ENCODE measurements around the gene FBRS. TPM values are rescaled to one million over a fixed set of nuclear protein-coding genes. Genes with fewer than 3 reads are reported as not detected.

Gene FBRS
- total and polyA plus RNA-seq, 10 of the 15 experiments (the other 5 are each of a cell fraction or from before 2014, with no cell fraction given): 0.45 to 87.6 (median 14.6) TPM

DNA sequence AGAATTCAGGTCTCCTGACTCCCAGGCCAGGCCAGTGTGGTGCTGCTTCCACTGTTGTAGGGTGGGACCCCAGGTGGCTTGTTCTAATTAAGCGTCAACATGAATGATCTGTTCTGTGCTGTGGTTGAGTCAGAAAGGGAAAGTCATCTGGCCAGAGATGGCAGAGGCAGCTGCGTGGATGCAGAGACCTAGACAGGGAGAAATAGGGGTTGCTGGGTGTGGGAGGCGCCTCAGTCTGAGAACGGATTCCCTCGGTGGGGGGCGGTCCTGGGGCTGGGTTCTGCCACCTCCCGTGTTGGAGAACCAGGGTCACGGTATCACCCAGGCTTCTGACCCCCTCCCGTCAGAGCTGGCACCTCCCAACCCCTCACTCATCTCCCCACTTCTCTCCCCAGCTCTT is 5.6 kb downstream of the FBRS start:
- SMC1A ChIA-PET (ENCODE audit: uncharacterized antibody, unreplicated experiment): interaction anchor here (1.1 kb wide), 1 partner anchor 34 kb away, joined by 3 read pairs; no protein-coding TSS in a partner anchor
- H3K9me3 ChIP-seq (replicated peaks; ENCODE audit: control insufficient read depth, insufficient read depth, low read length): no peaks in the 10 kb centered on the region; the same call in 2 of the 3 replicates
- no TSS peak for BruUV-seq (replicated peaks)
- peaks cover 28 to 37% of the 10 kb centered on the region in 2 experiments for H3K36me3 ChIP-seq (ENCODE audit: control insufficient read depth in 2 of 2, insufficient read depth in 2 of 2, low read length in 1 of 2)
- in situ Hi-C loops (cut with MboI) (loop anchor here (5.0 to 25.0 kb wide), 2 partner anchors 33 to 1223 kb away; partner anchors contain the start of gene SRCAP), intact Hi-C loops (cut with micrococcal nuclease; ENCODE audit: unreplicated experiment) (no loop called here)
- TF ChIP-seq KAT2A (conservative IDR thresholded peaks at IDR 0.05; ENCODE audit: control insufficient read depth, low read depth, low read length): no peak
- TF ChIP-seq BCL11A (IDR thresholded peaks at IDR 0.05; ENCODE audit: low read depth, low read length): 0 out of 2 replicates have a peak, but pooled peaks have one; percentile 8
- TF ChIP-seq PBX3 (IDR thresholded peaks at IDR 0.05; ENCODE audit: insufficient replicate concordance, low read depth, low read length): peak; percentile 16
- TF ChIP-seq TCF12 (IDR thresholded peaks at IDR 0.05; ENCODE audit: low read depth, low read length): peak; percentile 68
- DNase-seq (ENCODE audit: low read depth, low spot score) (no peak), ATAC-seq (no peak), FAIRE-seq (no peak)
- H2AFZ ChIP-seq (ENCODE audit: control insufficient read depth, low read depth, low read length): no peak overlapping the region
- 0 out of 2 replicates have a peak overlapping the region, but pooled peaks have one; percentile 25 for H3K4me3 ChIP-seq
- 18% methylated on average over 9 of the region's 9 CpGs for WGBS (ENCODE audit: insufficient coverage, insufficient replicate concordance, low lambda C conversion rate, missing lambda C conversion rate)
- CTCF ChIA-PET: interaction anchor here (0.8 to 1.6 kb wide), 2 partner anchors 14 to 30 kb away, joined by 3 to 5 read pairs; no protein-coding TSS in a partner anchor
- RAD21 ChIA-PET (ENCODE audit: unreplicated experiment): no interaction called here
- peaks cover 48% of the 10 kb centered on the region for H3K79me2 ChIP-seq (ENCODE audit: control insufficient read depth, insufficient read depth, low read length)
- no peaks in the 10 kb centered on the region for H3K27me3 ChIP-seq (replicated peaks in 1 of 2; ENCODE audit: control insufficient read depth in 2 of 2, insufficient read depth in 2 of 2, low read length in 1 of 2)
- peak overlapping the region; percentile 98; the same call in 1 of the 2 replicates for H3K4me2 ChIP-seq (ENCODE audit: control insufficient read depth, insufficient read depth)
- no peak overlapping the region for H3K27ac ChIP-seq (ENCODE audit: control insufficient read depth, insufficient read depth)
- H4K20me1 ChIP-seq (ENCODE audit: control insufficient read depth, insufficient read depth): 0 out of 2 replicates have a peak, but pooled peaks cover 4% of the 10 kb centered on the region
- H3K9ac ChIP-seq (ENCODE audit: control insufficient read depth, insufficient read depth, low read length): no peak overlapping the region; the same call in 1 of the 2 replicates
- peaks cover 15% of the 10 kb centered on the region for H3K4me1 ChIP-seq (ENCODE audit: control insufficient read depth, insufficient read depth, low read length)
- POLR2A ChIA-PET: interaction anchor here (0.6 to 1.6 kb wide), 2 partner anchors 30 to 71 kb away, joined by 5 to 6 read pairs; no protein-coding TSS in a partner anchor

- BruUV-seq (replicated peaks): no TSS peak
- H3K4me3 ChIP-seq: no peak overlapping the region
- H4K20me1 ChIP-seq (ENCODE audit: control insufficient read depth, insufficient read depth): 0 out of 2 replicates have a peak, but pooled peaks cover 4% of the 10 kb centered on the region
- peaks cover 28 to 38% of the 10 kb centered on the region in 2 experiments for H3K36me3 ChIP-seq (ENCODE audit: control insufficient read depth in 2 of 2, insufficient read depth in 2 of 2, low read length in 1 of 2)
- H2AFZ ChIP-seq (ENCODE audit: control insufficient read depth, low read depth, low read length): no peak overlapping the region
- H3K79me2 ChIP-seq (ENCODE audit: control insufficient read depth, insufficient read depth, low read length): peaks cover 44% of the 10 kb centered on the region
- DNase-seq (ENCODE audit: low read depth, low spot score) (no peak), FAIRE-seq (no peak), ATAC-seq (no peak)
- no peaks in the 10 kb centered on the region; the same call in 2 of the 3 replicates for H3K9me3 ChIP-seq (replicated peaks; ENCODE audit: control insufficient read depth, insufficient read depth, low read length)
- in situ Hi-C loops (cut with MboI) (loop anchor here (5.0 to 25.0 kb wide), 2 partner anchors 33 to 1223 kb away; partner anchors contain the start of gene SRCAP), intact Hi-C loops (cut with micrococcal nuclease; ENCODE audit: unreplicated experiment) (no loop called here)
- no peak overlapping the region for H3K4me2 ChIP-seq (ENCODE audit: control insufficient read depth, insufficient read depth)
- POLR2A ChIA-PET: no interaction called here
- SMC1A ChIA-PET (ENCODE audit: uncharacterized antibody, unreplicated experiment): no interaction called here
- H3K4me1 ChIP-seq (ENCODE audit: control insufficient read depth, insufficient read depth, low read length): peaks cover 15% of the 10 kb centered on the region
- no peaks in the 10 kb centered on the region for H3K27me3 ChIP-seq (replicated peaks in 1 of 2; ENCODE audit: control insufficient read depth in 2 of 2, insufficient read depth in 2 of 2, low read length in 1 of 2)
- RAD21 ChIA-PET (ENCODE audit: unreplicated experiment): no interaction called here
- H3K9ac ChIP-seq (ENCODE audit: control insufficient read depth, insufficient read depth, low read length): no peak overlapping the region
- WGBS (ENCODE audit: insufficient coverage, insufficient replicate concordance, low lambda C conversion rate, missing lambda C conversion rate): 94% methylated on average over 15 of the region's 15 CpGs
- CTCF ChIA-PET: interaction anchor here (1.0 kb wide), 1 partner anchor 33 kb away, joined by 3 read pairs; no protein-coding TSS in a partner anchor
- H3K27ac ChIP-seq (ENCODE audit: control insufficient read depth, insufficient read depth): no peak overlapping the region
- TF ChIP-seq SMAD1 (IDR thresholded peaks at IDR 0.05; ENCODE audit: low read depth, partially characterized antibody): no peak
- TF ChIP-seq ZNF384 (IDR thresholded peaks at IDR 0.05; ENCODE audit: borderline replicate concordance, low read depth, low read length): no peak
- no peak for TF ChIP-seq ZNF274 (IDR thresholded peaks at IDR 0.05; ENCODE audit: insufficient read depth, insufficient read length)
- TF ChIP-seq MTA3 (IDR thresholded peaks at IDR 0.05; ENCODE audit: borderline replicate concordance, low read length): no peak
- no peak for TF ChIP-seq ZBTB4 (CRISPR knock-in tag; IDR thresholded peaks at IDR 0.05)
- no peak for TF ChIP-seq TAF1 (IDR thresholded peaks at IDR 0.05; ENCODE audit: borderline replicate concordance, low read depth, low read length)
These were observed 6.4 kb downstream of the FBRS start for GRCh38 chr16:30664616-30665109.
